Panc1 (cell line): ENCODE measurements around the gene RHOA. TPM values are rescaled to one million over a fixed set of nuclear protein-coding genes. Genes with fewer than 3 reads are reported as not detected.

ENCODE experiments used
- ATAC-seq: fragments of 200-7000 bp; cut with Tn5 transposase; 2 replicates; pipeline ENCODE4 v1.9.1; 2020; ENCODE audit warnings: mild to moderate bottlenecking, moderate library complexity
- BruUV-seq: library from RNA; stranded (reverse); fragments of 400-500 nt; replicated peaks from 2 replicates; lab custom pipeline; 2021; lab: Mats Ljungman, UMichigan
- CTCF ChIA-PET: fragments of 300-600 bp; sonication (Branson Sonifier 250); formaldehyde crosslinking; loops from one replicate; lab custom pipeline; 2022; ENCODE audit warnings: antibody characterized with exemption; lab: Charles Lee
- POLR2A ChIA-PET: fragments of 300-600 bp; sonication (Branson Sonifier 250); formaldehyde crosslinking; loops from one replicate; lab custom pipeline; 2022; ENCODE audit warnings: antibody characterized with exemption; lab: Charles Lee
- DNase-seq: peaks from one replicate; pipeline ENCODE4 v3.0.0-alpha.2; 2010; ENCODE audit warnings: low read depth, low spot score
- H3K27ac ChIP-seq: 2 replicates; pipeline ENCODE4 v1.5.1; 2011; ENCODE audit warnings: mild to moderate bottlenecking, low read length, inconsistent platforms
- H3K27me3 ChIP-seq: fragments of 200-500 bp; sonication (Bioruptor generic); 2 replicates; pipeline ENCODE4 v1.6.0; 2014; ENCODE audit warnings: low read length, inconsistent platforms; ENCODE audit not compliant: control insufficient read depth, insufficient read depth
- H3K36me3 ChIP-seq: fragments of 200-500 bp; sonication (Bioruptor generic); 2 replicates; pipeline ENCODE4 v1.5.1; 2014; ENCODE audit warnings: inconsistent platforms, mild to moderate bottlenecking, low read length, moderate library complexity; ENCODE audit not compliant: control insufficient read depth, insufficient read depth
- H3K4me1 ChIP-seq: 2 replicates; pipeline ENCODE4 v1.5.1; 2011; ENCODE audit warnings: inconsistent platforms, mild to moderate bottlenecking, low read length, moderate library complexity; ENCODE audit not compliant: control insufficient read depth, insufficient read depth
- H3K4me3 ChIP-seq, 2 experiments: 2 replicates each; pipeline ENCODE4 v1.5.1; 2011 to 2012; ENCODE audit warnings: low read depth in 2 of 2, low read length in 2 of 2, mild to moderate bottlenecking in 2 of 2, inconsistent platforms in 1 of 2, moderate library complexity in 1 of 2
- H3K9me3 ChIP-seq: fragments of 200-500 bp; sonication (Bioruptor generic); 2 replicates; pipeline ENCODE4 v1.5.1; 2014; ENCODE audit warnings: low read depth, mild to moderate bottlenecking, inconsistent platforms, low read length, moderate library complexity; ENCODE audit not compliant: control insufficient read depth, insufficient read depth
- POLR2AphosphoS5 ChIP-seq: IDR thresholded peaks from 2 replicates; pipeline ENCODE4 v1.6.1; 2012; ENCODE audit warnings: mild to moderate bottlenecking, low read depth, low read length, moderate library complexity
- SIN3A ChIP-seq: IDR thresholded peaks from 2 replicates; pipeline ENCODE4 v1.6.1; 2012; ENCODE audit warnings: low read depth, mild to moderate bottlenecking, low read length, moderate library complexity, borderline replicate concordance; ENCODE audit not compliant: insufficient read depth
- TCF7L2 ChIP-seq: IDR thresholded peaks from 2 replicates; pipeline ENCODE4 v1.6.1; 2011; ENCODE audit warnings: mild to moderate bottlenecking, low read depth, low read length, inconsistent platforms
- in situ Hi-C: cut with HindIII; loops from 2 replicates; pipeline ENCODE4 v1.10.0; 2016; ENCODE audit warnings: low sequenced_read_pairs, low pct_unique_long_range_greater_than_20kb
- intact Hi-C: fragments of 100-400 bp; cut with micrococcal nuclease; formaldehyde crosslinking; loops from one replicate; pipeline ENCODE4 v1.10.0; 2022; ENCODE audit not compliant: unreplicated experiment
- total RNA-seq: library from RNA; stranded (reverse); gene quantifications from one replicate; pipeline ENCODE4 v1.2.1, GENCODE V29; 2021; ENCODE audit not compliant: unreplicated experiment
- TF ChIP-seq, protein P1 (sequence below), 2 experiments: IDR thresholded peaks; 2 replicates each; pipeline ENCODE4 v1.6.1; 2011 to 2012; ENCODE audit warnings: low read depth in 2 of 2, control low read depth in 1 of 2, low read length in 1 of 2, mild to moderate bottlenecking in 1 of 2, moderate library complexity in 1 of 2; ENCODE audit not compliant: insufficient read depth in 1 of 2
- TF ChIP-seq, protein P2 (sequence below): fragments of 450-650 bp; IDR thresholded peaks from 2 replicates; pipeline ENCODE4 v1.5.1; 2017; ENCODE audit warnings: mild to moderate bottlenecking

RHOA gene
- total RNA-seq, 1 experiment from 2014 or later = 296 TPM

DNA sequence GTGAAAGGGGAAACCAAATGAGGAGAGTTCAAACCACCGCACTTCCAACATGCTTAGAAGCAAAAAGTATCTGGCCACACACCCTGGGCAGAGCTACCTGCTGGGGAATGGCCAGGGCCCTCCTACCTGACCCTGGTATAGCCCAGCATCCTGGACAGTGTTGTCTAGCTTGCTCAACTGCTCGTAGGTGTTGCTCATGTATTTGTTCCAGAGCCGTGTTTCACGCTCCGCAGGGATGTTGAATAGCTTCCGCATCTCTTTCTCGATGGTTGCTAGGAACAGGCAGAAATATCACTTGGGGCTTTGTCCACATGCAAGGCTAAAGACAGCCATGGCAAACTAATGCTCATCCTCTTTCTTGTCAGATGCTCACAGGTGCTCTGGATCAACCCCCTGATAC, 87.0 kb downstream of the RHOA start:
- no TSS peak for BruUV-seq
- intact Hi-C loops (loop anchor here (5.0 kb wide), 1 partner anchor 123 kb away; no protein-coding TSS in a partner anchor), in situ Hi-C loops (no loop called here)
- Histone ChIP-seq H3K4me1 (no peaks in the 10 kb centered on the region), H3K27me3 (no peaks in the 10 kb centered on the region), H3K36me3 (peaks cover 12% of the 10 kb centered on the region), H3K27ac (no peak overlapping the region), H3K9me3 (no peaks in the 10 kb centered on the region), H3K4me3 (no peak overlapping the region)
- ATAC-seq (no peak), DNase-seq (no peak)
- POLR2A ChIA-PET = no interaction called here
- TF ChIP-seq, protein P1, sequence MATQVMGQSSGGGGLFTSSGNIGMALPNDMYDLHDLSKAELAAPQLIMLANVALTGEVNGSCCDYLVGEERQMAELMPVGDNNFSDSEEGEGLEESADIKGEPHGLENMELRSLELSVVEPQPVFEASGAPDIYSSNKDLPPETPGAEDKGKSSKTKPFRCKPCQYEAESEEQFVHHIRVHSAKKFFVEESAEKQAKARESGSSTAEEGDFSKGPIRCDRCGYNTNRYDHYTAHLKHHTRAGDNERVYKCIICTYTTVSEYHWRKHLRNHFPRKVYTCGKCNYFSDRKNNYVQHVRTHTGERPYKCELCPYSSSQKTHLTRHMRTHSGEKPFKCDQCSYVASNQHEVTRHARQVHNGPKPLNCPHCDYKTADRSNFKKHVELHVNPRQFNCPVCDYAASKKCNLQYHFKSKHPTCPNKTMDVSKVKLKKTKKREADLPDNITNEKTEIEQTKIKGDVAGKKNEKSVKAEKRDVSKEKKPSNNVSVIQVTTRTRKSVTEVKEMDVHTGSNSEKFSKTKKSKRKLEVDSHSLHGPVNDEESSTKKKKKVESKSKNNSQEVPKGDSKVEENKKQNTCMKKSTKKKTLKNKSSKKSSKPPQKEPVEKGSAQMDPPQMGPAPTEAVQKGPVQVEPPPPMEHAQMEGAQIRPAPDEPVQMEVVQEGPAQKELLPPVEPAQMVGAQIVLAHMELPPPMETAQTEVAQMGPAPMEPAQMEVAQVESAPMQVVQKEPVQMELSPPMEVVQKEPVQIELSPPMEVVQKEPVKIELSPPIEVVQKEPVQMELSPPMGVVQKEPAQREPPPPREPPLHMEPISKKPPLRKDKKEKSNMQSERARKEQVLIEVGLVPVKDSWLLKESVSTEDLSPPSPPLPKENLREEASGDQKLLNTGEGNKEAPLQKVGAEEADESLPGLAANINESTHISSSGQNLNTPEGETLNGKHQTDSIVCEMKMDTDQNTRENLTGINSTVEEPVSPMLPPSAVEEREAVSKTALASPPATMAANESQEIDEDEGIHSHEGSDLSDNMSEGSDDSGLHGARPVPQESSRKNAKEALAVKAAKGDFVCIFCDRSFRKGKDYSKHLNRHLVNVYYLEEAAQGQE (IDR thresholded peaks at IDR 0.05; ENCODE audit: insufficient read depth in 1 of 2, low read depth in 2 of 2, low read length in 1 of 2) = no peak
- no peak for TF ChIP-seq SIN3A
- TF ChIP-seq, protein P2, sequence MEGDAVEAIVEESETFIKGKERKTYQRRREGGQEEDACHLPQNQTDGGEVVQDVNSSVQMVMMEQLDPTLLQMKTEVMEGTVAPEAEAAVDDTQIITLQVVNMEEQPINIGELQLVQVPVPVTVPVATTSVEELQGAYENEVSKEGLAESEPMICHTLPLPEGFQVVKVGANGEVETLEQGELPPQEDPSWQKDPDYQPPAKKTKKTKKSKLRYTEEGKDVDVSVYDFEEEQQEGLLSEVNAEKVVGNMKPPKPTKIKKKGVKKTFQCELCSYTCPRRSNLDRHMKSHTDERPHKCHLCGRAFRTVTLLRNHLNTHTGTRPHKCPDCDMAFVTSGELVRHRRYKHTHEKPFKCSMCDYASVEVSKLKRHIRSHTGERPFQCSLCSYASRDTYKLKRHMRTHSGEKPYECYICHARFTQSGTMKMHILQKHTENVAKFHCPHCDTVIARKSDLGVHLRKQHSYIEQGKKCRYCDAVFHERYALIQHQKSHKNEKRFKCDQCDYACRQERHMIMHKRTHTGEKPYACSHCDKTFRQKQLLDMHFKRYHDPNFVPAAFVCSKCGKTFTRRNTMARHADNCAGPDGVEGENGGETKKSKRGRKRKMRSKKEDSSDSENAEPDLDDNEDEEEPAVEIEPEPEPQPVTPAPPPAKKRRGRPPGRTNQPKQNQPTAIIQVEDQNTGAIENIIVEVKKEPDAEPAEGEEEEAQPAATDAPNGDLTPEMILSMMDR = no peak
- TF ChIP-seq TCF7L2 = no peak
- TF ChIP-seq POLR2AphosphoS5 = no peak
- CTCF ChIA-PET = no interaction called here

DNA sequence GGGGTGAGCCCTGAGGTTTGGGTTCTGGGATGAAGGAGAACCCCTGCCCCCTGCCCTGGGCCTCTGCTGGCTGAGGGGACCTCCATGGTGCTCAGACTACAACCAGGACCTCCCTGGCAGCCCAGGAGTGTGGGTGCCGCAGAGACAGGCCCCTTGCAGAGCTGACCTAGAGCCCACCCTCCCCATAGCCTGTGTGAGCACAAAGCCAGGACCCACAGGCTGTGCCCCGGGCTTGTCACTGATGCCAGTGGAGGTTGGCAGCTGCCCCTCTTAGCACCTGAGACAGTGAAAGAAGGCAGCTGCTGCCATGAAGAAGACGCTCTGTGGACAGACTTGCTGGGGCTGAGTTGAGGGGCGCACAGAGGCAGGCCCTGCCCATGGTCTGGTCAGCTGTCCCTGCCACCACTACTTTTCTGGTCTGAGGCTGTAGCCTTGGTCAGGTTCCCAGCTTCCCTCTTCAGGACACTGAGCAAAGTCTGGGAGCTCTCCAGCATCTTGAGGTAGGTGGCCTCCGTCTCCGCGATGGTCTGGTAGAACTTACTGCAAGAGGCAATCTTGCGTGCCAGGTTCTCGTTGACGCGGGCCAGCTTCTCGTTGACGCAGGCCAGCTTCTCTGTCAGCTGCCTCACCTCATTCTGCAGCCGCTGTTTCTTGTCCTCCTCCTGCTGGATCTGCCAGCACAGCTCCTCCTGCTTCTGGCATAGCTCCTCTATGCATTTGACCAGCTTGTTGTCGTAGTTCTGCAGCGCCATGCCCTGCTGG, 94.9 kb downstream of the RHOA start:
- H3K4me1 ChIP-seq = no peaks in the 10 kb centered on the region
- H3K27ac ChIP-seq = no peak overlapping the region
- no TSS peak for BruUV-seq
- H3K27me3 ChIP-seq = no peaks in the 10 kb centered on the region
- TF ChIP-seq, protein P2 = no peak
- TF ChIP-seq, protein P1 (IDR thresholded peaks at IDR 0.05; ENCODE audit: insufficient read depth in 1 of 2, low read depth in 2 of 2, low read length in 1 of 2) = no peak
- CTCF ChIA-PET = no interaction called here
- no peaks in the 10 kb centered on the region for H3K9me3 ChIP-seq
- DNase-seq (no peak), ATAC-seq (no peak)
- H3K4me3 ChIP-seq = no peak overlapping the region
- in situ Hi-C loops (no loop called here), intact Hi-C loops (no loop called here)
- H3K36me3 ChIP-seq = peaks cover 2% of the 10 kb centered on the region
- POLR2A ChIA-PET = interaction anchor here (0.5 kb wide), 1 partner anchor 763 kb away, joined by 3 read pairs; no protein-coding TSS in a partner anchor
